Bone marrow (tissue), 2 donors: ENCODE results near the gene SIPA1L3.

Experiments used
- DNase-seq, 2 donors: peaks; one replicate each; lab custom pipeline; 2025; lab: John Stamatoyannopoulos, UW

SIPA1L3 gene

GRCh38 chr19:38193445-38193844, 286.4 kb downstream of the SIPA1L3 start:
- no peak for DNase-seq

GRCh38 chr19:38194061-38194701, 287.2 kb downstream of the SIPA1L3 start:
- DNase-seq, result no peak

GRCh38 chr19:38195237-38195636, 288.2 kb downstream of the SIPA1L3 start:
- no peak for DNase-seq

GRCh38 chr19:38196245-38196837, 289.3 kb downstream of the SIPA1L3 start:
- no peak for DNase-seq

- no peak for DNase-seq
Observed at GRCh38 chr19:38196948-38197656, 290.1 kb downstream of the SIPA1L3 start.

- no peak for DNase-seq
Observed at GRCh38 chr19:38197937-38198704, 291.1 kb downstream of the SIPA1L3 start.

- DNase-seq, result no peak
Observed at GRCh38 chr19:38199340-38199739, 292.3 kb downstream of the SIPA1L3 start.

- DNase-seq, result no peak
Observed at GRCh38 chr19:38201731-38202130, 294.7 kb downstream of the SIPA1L3 start.

- DNase-seq, result no peak
Observed at GRCh38 chr19:38202504-38202903, 295.5 kb downstream of the SIPA1L3 start.

- DNase-seq, result no peak
Observed at GRCh38 chr19:38203197-38203596, 296.2 kb downstream of the SIPA1L3 start.

GRCh38 chr19:38204096-38204495, 297.1 kb downstream of the SIPA1L3 start:
- DNase-seq, result no peak

GRCh38 chr19:38204728-38205127, 297.7 kb downstream of the SIPA1L3 start:
- no peak for DNase-seq

GRCh38 chr19:38206006-38206745, 299.2 kb downstream of the SIPA1L3 start:
- DNase-seq, result no peak

GRCh38 chr19:38206928-38207327, 299.9 kb downstream of the SIPA1L3 start:
- no peak for DNase-seq

- no peak for DNase-seq
Observed at GRCh38 chr19:38207543-38207942, 300.5 kb downstream of the SIPA1L3 start.

- DNase-seq, result no peak
Observed at GRCh38 chr19:38208571-38208970, 301.6 kb downstream of the SIPA1L3 start.

GRCh38 chr19:38209152-38209551, 302.1 kb downstream of the SIPA1L3 start:
- DNase-seq, result no peak

GRCh38 chr19:38209671-38210457, 302.9 kb downstream of the SIPA1L3 start:
- no peak for DNase-seq

GRCh38 chr19:38210458-38210987, 303.5 kb downstream of the SIPA1L3 start:
- no peak for DNase-seq

- no peak for DNase-seq
Observed at GRCh38 chr19:38211151-38211591, 304.2 kb downstream of the SIPA1L3 start.

GRCh38 chr19:38211766-38212165, 304.8 kb downstream of the SIPA1L3 start:
- DNase-seq, result no peak
